HPDE6-E6E7 (cell line): ENCODE measurements around the gene ZC2HC1C.
"Not testable (repeated sequence)": the region's sequence is repeated elsewhere in the genome, so short reads cannot be mapped to it uniquely, and the experiment has no call there.

Experiments
- DNase-seq: peaks from one replicate; pipeline ENCODE4 v3.0.0; 2011; ENCODE audit warnings: missing footprints; ENCODE audit errors: extremely low spot score

The ZC2HC1C gene

GRCh38 chr14:75054421-75054820 lies 15.0 kb upstream of the ZC2HC1C start:
- no peak for DNase-seq

DNA sequence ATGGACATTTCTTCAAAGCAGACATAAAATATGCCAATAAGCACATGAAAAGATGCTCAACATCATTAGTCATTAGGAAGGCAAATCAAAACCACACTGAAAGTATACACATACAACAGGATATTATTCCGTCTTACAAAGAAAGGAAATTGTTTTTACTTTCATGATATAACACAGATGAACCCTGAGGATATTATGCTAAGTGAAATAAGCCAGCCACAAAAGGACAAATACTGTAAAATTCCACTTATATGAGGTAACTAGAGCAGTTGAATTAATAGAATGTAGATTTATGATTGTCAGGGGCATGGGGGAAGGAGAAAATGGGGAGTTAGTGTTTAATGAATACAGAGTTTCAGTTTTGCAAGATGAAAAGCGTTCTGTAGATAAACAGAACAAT lies 9.8 kb upstream of the ZC2HC1C start:
- DNase-seq = no peak

- DNase-seq = no peak
Observed at GRCh38 chr14:75060420-75060819, 9.0 kb upstream of the ZC2HC1C start.

DNA sequence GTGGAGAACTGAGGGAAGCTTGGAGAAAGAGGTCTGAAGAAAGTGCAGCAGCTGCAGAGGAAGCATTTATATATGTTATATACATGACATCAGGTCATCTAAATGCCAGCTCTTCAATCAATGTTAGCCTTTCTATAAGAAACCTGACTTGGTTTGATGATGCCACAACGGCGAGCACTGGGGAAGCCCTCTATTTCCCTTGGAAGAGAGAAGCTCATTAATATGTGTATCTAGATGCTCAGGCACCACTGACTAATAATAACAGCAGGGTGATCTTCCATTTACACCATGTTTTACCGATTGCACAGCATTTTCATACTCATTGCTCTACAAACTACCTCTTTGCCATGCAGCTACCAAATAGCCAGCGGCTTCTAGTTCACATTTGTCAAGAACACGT lies 6.4 kb upstream of the ZC2HC1C start:
- no peak for DNase-seq

- DNase-seq = peak; percentile 87
Observed at GRCh38 chr14:75063491-75064204, 5.8 kb upstream of the ZC2HC1C start, which contains the start of gene ACYP1. Gene ACYP1, minus strand, starts transcription at chr14:75064024. Its CDS starts 471 bp downstream, at chr14:75063553.

GRCh38 chr14:75064205-75064567 lies 5.3 kb upstream of the ZC2HC1C start:
- no peak for DNase-seq

GRCh38 chr14:75066691-75067090 lies 2.8 kb upstream of the ZC2HC1C start:
- DNase-seq = no peak

GRCh38 chr14:75067212-75067611 lies 2.2 kb upstream of the ZC2HC1C start:
- DNase-seq = no peak

DNA sequence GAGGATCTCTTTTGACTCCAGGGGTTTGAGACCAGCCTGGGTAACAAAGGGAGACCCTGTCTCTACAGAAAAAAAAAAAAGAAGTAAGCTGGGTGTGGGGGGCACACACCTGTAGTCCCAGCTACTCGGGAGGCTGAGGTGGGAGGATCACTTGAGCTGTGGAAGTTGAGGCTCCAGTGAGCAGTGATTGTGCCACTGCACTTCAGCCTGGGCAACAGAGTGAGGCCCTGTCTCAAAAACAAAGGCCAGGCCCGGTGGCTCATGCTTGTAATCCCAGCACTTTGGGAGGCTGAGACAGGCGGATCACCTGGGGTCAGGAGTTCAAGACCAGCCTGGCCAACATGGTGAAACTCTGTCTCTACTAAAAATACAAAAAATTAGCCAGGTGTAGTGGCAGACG lies 1.7 kb upstream of the ZC2HC1C start:
- not testable (repeated sequence) for DNase-seq

DNA sequence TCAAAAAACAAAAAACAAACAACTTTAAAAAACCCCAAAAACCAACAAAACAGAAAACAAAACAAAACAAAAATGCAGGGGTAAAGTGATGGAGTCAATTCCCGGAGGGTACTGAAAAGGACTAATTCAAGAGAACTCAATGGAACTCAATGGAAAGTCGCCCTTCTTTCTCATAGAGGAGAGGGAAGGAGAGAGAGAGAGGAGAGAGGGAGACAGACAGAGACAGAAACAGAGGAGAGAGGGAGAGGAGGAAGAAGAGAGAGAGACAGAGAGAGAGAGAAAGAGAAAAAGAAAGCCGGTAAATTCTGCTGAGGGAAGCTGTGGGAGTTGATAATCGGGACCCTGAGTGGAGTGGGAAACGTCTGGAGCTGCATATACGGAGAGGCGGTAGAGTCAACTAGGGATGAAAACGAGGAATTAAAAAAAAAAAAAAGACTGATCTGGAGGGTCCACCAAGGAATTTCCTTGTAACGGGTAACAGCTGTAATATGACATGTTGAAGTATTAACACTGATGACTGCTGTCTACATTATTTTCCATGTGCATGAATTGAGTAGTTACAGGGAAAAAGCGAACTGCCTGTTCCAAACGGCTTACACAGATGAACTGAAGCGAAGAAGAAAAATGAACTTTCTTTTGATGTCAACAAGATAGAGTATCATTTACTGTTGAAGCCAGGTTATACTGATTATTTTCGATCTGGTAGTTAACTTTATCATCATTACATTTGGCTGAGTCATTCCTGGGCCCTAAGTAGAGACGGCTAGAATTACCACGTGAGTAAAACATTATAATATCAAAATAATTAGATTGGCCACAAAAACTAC lies 934 bp upstream of the ZC2HC1C start:
- DNase-seq = no peak

DNA sequence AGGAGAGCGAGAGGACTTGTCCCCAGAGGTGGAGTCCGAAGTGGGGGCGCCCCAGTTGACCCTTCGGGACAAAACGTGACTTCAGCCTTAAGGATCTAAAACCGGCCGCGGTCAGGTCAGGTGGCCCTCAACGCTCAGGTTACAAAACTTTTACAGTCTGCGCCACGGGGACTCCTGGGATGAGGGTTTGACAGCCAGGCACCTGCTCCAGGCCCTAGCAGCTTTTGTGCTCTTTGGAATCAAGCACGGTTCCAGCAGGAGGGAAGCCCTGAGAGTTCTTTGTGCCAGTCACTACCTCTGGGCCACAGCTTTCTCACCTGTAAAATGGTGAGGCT lies 337 bp downstream of the ZC2HC1C start:
- no peak for DNase-seq

DNA sequence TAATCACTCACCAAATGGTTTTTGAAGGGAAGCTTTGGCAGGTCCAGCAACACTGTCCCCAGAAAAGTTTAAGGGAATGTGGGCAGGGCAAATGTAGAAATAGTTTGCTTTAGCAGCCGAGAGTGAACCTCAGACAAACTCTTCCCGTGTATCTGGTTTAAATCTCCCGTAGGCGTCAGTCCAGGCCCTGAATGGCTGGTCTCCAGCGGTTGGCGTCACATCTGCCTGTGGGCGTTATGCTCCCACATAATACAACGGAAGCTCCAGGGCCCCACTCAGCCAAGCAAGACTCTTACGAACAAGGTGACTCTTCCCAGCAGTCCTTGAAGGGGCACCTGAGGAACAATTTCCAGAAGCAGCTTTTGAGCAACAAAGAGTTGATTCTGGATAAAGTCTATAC lies 942 bp downstream of the ZC2HC1C start:
- DNase-seq = no peak

- DNase-seq = no peak
Observed at GRCh38 chr14:75077794-75078193, 8.4 kb downstream of the ZC2HC1C start.

DNA sequence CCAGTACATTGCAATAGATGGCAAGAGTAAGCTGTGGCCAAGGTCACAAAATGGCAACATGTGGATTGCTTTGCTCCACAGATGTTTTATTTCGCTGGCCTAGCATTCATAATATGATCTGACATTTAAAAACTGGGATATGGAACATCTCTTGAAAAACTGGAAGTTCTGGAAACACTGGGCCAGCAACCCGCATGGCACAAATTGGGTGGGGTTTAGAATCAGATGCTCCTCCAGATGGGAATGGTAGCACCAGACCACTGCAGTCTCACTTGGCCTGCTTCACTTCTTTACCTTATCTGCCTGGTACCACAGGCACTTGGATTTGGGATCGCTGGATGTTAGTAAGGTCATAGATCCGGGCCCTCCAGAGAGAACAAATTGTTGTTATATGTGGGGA lies 10.1 kb downstream of the ZC2HC1C start:
- DNase-seq = no peak

- no peak for DNase-seq
Observed at GRCh38 chr14:75081660-75082229, 12.3 kb downstream of the ZC2HC1C start.

DNA sequence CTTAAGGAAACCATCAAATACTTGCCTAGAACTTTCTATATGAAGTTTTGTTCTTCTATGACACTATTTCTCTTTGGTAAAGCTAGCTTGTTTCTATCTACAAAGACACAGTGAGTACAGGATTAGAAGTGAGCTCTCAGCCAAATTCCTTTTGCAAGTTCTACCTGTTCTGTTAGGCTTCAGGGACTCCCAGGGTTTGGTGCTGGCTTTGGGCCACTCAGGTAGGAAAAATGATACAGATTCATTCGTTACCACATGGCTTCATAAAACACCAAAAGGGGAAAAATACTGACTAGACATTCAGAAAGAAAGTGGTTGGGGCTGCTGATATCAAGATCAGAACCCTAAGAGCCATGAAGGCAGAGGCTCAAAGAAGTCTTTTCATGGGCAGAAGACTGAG lies 13.8 kb downstream of the ZC2HC1C start:
- no peak for DNase-seq

- peak; percentile 39 for DNase-seq
Observed at GRCh38 chr14:75084513-75084912, 15.1 kb downstream of the ZC2HC1C start.

- no peak for DNase-seq
Observed at GRCh38 chr14:75088153-75088552, 18.7 kb downstream of the ZC2HC1C start.

DNA sequence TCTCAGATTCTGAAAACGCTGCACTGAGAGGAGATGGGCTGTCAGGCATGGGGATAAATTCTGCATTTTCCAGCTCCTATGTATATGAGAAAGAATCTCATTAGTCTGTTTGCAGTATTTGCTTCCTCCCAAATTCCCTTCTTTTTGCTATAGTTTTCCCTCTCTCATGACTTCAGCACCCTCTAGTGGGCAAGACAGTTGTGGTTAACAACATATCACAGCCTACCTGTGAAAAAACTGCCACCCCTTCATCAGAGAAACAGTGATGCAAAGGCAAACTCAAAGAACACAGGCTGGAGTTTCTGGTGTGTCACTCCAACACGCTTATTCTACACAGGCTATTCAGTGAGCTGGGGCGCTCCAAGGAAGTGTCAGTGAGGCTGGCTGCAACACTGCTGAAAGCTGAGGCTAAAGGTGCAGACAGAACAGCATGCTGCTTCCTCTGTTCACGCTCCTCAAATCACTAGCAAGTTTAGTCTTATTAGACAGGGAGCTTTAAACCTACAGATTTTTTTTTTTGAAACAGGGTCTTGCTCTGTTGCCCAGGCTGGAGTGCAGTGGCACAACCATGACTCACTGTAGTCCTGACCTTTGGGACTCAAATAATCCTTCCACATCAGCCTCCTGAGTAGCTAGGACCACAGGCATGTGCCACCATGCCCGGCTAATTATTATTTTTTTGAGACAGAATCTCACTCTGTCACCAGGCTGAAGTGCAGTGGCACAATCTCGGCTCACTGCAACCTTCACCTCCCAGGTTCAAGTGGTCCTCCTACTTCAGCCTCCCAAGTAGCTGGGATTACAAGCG lies 19.3 kb downstream of the ZC2HC1C start:
- peak; percentile 52 for DNase-seq

DNA sequence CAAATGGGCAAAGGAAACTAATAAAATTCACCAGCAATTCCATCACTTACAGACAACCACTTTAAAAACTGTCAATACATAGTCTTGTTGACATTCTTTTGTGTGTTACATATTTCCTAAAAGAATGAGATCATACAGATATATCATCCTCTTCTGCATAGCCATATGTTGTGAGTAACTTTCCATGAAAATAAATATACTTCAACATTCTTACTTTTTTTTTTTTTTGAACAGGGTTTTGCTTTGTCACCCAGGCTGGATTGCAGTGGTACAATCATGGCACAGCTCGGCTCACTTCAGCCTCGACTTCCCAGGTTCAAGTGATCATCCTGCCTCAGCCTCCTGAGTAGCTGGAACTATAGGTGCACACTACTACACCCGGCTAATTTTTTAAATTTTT lies 20.9 kb downstream of the ZC2HC1C start:
- no peak for DNase-seq

DNA sequence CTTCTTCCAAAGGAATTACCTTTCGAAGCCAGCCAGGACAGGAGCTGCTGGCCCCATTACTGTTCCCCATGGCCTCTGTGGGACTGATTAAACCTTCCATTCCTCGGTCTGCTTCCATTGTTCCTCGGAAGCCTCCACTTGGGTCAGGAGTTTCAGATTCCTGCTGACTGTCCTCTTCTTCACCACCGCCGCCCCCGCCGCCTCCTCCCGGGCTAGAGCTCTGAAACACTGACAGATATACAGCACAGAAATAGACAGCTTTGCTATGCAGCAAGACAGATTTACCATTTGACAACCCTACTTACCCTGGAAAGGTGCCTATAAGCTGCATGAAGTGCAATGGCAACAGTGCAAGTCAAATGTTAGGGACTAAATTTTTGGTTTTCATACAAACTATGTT lies 21.8 kb downstream of the ZC2HC1C start:
- DNase-seq = no peak

DNA sequence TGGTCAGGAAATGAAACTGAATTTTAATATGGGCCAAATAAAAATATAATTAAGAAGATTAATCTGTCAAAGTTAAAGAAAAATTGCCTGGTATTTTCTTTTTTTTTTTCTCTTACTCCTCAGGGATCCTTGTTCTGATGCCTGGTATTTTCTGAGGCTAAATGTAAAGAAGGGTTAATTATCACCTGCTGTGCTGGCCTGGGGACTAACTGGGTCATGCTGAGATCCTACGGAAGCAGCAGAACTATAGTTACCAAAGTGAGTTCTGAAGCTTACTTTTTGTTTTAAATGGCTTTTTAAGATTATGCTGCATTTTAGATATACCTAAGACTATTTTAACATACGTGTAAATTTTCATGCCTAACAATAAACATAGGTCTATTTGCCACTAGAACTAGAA lies 23.3 kb downstream of the ZC2HC1C start:
- DNase-seq = no peak
